Stimulated activated CD8-positive, alpha-beta memory T cell treated with anti-CD3 and anti-CD28 coated beads, Interleukin-15, amount 100 ng/mL, for 4 hours (primary cell): ENCODE results near the gene CHSY1.

Experiments
- DNase-seq, 2 donors: peaks; one replicate each; pipeline ENCODE4 v3.0.0-alpha.2; 2020; ENCODE audit warnings: low read depth in 2 of 2

The CHSY1 gene

DNA sequence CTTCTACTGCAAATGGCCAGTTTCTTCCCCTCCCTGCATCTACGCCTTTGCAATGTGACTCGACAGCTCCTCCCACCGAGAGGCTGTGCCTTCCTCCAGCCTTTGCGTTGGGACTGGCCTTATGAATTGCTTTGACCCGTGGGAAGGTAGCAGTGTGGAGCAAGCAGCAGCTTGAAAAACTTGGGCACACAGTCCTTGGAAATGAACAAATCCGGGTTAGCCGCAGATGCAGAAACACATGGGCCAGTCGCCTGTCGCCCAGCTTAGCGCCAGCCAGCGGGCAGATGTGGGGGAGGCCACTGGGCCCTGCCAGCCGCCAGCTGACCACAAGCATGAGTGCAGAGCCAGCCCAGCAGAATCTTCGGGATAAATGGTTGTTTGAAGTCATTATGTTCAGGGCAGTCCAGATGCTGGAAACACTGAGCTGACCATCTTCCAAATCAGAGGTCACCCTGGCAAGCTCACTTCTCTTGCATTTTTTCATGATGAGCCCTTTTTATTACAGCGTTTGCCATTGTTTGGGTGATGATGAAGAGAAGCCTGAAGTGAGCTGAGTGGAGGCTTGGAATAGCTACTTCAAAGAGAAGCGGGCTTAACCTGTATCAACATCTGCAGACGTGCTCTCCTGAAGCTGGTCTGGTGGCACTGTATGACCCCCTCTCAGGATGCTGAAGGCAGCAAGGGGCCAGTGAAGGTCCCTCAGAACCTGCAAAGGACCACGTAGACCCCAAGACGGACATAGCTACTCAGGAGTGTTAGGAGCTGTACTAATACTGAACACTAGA, 15.7 kb upstream of the CHSY1 start:
- DNase-seq = no peak

DNA sequence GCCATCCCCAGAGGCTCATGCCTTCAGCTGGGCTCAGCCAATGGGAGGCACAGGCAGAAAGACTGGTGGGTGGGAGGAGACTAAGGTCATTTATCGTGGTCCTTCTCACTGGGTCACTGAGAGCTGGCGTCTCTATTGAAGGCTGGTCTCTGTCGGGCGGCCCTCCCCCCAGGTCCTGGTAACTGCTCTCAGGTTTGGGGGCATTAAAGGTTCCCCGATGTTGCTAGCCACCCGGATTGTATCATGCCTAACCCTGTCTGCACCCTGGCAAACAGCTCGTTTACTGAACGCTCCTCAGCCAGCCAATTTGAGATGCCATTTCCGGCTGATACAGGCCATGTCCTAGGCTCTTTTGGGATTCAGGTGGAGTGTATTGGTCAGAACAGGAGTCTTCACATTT, 14.9 kb upstream of the CHSY1 start:
- no peak for DNase-seq

DNA sequence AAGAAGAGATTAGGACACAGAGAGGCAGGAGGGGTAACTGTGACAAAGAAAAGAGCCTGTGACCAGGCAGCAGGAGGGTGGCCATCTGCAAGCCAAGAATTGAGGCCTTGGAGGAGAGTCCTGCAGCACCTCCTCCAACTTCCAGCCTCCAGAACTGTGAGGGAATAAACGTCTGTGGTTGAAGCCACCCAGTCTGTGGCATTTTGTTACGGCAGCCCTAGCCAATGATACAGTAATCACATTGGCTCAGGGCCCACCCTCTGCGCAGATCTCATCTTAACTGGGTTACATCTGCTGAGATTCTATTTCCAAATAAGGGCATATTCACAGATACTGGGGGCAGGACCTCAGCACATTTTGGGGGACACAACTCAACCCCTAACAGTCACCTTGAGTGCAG, 14.2 kb upstream of the CHSY1 start:
- DNase-seq = no peak

DNA sequence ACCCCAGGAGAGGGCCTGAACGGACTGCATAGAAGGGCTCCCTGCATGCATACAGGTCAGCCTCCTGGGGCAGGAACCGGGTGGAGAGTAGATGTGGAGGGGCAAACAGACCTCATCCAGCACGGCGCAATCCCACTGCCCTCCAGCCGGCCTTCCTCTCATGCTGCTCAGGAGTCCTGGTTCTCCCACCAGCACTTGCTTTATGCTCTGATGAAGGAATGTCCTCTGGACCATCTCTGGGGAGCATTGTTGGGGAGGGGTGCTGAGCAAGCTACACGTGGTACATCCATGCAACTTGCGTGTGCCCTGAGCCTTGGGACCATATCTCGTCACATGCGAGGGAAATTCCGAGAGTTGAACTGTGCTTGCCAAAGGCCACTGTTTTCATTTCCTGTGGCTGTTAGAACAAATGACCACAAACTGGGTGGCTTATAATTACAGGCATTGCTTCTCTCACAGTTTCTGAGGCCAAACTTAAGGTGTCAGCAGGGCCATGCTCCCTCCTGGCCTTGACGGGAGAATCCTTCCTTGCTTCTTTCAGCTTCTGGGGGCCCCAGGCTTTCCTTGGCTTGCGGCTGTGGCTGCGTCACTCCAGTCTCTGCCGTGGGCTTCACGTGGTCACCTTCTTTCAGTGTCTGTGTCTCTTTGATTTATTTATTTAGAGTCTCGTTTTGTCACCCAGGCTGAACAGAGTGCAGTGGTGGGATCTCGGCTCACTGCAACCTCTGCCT, 13.2 kb upstream of the CHSY1 start:
- no peak for DNase-seq

DNA sequence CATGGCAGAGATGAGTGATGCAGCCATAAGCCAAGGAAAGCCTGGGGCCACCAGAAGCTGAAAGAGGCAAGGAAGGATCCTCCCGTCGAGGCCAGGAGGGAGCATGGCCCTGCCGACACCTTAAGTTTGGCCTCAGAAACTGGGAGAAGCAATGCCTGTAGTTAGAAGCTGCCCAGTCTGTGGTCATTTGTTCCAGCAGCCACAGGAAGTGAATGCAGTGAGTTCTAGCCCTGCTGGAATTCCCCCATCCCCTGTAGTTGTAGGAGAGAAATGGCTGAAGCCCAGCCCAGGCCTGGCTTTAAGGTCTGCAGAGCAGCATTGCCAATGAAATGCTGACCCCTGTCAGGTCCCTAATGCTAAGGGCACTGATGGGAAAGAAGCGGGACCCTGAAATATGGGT, 12.2 kb upstream of the CHSY1 start:
- no peak for DNase-seq

DNA sequence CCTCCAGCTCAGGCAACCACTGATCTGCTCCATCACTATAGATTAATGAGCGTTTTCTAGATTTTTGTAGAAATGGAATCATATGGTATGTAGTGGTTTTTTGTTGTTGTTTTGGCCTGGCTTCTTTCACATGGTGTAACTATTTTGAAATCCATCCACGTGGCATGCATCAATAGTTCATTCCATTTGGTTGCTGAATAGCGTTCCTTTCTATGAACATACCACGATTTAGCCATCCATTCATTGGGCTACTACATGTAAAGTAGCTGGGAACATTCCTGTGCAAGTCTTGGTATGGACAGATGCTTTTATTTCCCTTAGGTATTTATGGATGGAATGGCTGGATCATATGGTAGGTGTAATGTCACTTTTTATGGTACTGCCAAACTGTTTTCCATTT, 10.7 kb upstream of the CHSY1 start:
- DNase-seq = no peak

DNA sequence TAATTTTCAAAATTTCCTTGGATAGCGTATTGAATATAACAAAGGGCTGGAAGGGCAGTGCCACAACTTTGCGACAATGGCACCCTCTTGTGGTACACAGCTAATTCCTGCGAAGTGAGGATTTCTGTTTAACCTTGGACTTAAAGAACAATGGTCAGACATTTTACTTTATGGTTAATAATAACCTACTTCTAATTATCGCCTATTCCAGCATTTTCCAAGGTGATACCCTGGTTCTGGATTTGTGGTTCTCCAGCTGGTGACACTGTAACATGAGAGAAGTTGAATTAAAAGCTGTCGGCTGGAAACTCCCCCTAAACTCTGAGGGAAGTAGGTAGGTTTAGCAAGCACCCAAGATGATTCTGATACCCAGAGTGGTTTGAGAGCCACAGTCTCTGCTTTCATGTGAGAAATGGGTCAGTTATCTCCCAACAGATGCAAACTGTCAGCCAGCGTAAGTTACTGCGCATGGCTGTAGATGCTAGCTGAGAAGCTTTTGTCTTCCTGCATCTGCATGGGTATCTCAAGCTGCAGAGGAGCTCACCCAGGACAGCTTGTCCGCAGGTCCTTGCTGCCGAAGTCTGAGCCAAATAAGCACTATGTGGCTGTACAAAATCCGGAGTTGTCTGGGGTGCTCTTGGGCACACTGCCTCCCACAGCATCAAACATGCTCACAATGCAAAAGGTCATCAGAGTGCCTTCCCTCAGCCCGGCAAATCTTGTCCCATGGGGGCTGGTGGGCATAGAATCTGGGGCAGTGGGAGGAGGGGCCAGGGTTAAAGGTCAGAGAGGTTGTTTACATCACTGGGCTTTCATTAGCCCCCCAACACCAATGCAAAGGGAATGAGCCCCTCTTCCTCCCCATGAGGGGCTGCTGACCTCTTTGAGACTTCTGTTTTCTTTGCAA, 6.6 kb upstream of the CHSY1 start:
- DNase-seq = peak in 1 of 2 donors; percentile 18

DNA sequence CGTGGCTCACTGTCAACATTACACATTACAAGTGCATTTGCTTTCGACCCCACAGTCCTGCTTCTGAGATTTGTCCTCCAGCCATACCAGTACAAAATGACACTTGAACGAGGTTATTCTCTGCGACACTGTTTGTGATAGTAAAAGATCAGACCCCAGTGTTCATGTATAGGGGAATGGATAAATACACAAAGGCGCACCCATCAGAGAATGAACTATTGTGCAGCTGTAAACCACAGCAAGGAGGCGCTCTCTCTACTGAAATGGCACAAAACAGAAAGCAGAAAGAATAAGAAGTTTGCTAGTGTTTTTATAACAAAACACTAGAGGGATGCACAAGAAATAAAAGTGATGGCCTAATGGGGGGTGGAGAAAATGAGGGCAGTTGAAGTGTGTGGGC, 4.9 kb upstream of the CHSY1 start:
- DNase-seq = no peak

DNA sequence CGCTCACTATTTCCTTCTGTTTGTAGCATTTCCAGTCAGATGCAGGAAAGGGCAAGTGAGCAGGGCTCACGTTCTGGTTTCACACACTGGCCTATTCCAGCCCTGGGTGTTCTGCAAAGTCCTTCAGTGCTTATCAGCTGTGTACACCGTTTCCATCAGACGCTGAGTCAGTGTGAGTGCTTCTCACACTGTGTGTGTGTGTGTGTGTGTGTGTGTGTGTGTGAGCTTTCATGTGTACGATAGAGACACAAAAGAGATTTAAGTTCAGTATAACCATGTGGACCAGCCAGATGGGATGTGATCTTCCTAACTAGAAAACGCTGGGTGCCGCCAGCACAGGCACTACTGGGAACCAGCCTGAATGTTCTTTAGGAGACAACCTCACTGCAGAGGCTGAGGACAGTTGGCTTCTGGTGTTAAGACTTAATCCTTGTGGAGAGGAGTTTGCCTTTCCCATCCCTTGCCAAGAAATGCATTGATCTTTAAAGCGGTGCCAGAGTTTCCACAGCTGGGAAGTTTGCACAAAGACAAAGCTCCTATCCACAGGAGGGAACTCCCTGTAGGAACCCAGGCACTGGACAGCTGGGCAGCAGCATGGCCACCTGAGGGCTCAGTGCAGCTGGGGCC, 3.9 kb upstream of the CHSY1 start:
- DNase-seq = no peak

DNA sequence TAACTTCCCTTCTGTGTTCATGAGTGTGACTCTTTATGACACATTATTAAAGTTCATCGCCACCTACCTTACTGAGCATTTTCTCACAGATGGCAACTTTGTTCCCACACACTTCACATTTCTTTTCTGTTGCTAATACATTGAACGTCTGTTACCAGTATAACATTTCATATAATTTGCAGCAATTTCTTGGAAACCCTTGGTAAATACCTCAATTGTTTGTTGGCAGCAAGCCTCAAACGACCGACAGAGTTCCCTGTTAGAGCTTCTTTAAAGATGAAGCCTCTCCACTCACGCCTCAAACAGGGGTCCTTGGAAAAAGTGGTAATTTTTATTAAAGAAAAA, 3.2 kb upstream of the CHSY1 start:
- DNase-seq = no peak

DNA sequence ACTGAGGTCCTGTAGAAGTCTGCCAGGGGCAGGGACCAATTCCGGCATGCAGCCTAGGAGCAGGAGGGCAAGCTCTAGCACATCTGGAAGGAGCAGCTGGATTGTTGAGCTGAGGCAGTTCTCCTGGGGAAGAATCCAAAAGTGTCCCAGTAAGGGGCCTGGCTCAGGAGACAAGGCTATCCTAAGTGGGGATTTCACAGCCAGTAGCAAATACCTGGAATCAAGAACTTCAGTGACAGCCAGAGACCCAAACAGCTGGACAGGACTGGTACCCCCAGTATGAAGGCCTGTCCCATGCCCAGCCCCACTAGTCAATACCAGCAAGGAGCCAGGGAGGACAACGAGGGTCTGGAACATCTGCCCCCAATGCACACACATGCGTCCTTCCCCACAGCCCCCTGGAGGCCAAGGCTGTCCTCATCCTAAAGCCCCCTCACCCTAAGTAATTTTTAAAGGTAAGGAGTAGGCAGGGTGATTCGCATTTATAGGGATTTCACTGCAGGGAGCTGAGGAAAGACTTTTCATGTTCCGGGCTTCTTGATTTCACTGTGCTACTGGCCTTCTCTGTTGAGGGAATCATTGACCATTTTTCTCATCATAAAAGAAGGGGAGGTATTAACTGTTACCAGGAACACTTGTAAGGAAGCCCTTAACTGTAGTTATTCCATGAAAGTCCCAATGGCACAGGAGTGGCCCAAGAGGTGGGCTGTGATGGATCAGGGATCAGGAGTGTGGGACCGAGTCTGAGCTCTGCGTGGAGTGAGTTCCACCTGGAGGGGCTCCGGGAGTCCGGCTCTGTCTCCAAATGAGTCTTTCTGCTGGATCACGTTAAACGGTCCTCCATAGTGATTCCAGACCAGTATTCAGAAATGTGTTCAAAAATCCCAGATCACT, 2.6 kb upstream of the CHSY1 start:
- no peak for DNase-seq

DNA sequence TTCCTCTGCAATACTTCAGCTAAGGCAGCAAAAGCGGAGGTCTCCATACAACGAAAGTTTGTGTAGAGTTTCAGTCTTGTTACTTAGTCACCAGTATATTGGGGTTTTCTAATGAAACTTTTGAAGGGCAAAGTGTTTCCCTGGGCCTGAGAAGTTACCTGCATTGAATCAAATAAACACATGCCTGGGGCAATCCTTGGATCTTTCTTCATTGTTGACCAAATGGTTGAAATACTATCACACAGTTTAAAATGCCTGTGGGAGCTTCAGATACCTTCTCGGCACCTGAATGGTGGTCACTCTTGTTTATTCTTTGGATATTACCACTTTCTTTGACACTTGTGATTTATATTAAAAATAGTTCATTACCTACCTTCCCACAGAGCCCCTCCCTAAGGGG, 988 bp upstream of the CHSY1 start:
- no peak for DNase-seq

DNA sequence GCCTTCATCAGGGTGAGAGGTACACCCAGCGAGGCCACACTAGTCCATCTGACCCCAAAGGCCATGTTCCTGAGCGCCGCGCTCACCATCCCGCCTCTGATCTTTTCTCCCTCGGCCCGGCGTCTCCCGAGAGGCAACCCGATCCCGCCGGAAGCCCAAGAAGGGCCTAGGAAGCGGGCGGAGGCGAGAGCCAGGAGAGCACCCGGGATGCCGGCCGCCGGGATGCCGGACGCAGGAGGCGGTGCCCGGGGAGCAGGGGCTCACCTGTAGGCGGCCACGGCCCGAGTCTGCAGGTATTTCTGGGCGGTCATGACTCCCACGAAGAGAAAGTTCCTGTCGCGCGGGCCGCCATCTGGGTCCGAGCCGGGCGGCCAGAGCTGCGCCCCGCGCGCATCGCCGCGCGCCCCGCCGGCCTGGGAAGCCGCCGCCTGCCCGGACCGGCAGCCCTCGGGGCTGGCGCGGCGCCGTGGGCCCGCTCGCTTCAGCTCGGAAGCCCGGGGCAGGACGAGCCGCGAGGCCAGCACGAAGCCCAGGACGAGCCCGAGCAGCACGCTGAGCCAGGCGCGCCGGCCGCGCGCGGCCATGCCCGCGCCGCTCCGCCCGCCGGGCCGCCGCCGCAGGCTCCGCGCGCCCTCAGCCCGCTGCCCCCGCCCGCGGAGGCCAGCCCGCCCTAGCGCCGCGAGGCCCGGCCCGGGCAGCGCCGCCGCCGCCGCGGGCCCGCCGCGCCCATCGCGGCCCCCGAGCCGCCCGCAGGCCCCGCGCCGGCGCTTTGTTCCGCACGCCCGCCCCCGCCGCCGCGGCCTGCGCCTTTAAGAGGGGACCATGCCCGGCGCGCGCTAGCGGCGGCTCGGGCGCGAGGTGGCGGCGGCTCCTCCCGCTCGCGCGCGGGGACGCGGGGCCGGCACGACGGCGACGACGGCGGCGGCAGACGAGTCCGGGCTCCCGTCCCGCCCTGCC, 697 bp downstream of the CHSY1 start:
- peak in 1 of 2 donors; percentile 6 for DNase-seq

DNA sequence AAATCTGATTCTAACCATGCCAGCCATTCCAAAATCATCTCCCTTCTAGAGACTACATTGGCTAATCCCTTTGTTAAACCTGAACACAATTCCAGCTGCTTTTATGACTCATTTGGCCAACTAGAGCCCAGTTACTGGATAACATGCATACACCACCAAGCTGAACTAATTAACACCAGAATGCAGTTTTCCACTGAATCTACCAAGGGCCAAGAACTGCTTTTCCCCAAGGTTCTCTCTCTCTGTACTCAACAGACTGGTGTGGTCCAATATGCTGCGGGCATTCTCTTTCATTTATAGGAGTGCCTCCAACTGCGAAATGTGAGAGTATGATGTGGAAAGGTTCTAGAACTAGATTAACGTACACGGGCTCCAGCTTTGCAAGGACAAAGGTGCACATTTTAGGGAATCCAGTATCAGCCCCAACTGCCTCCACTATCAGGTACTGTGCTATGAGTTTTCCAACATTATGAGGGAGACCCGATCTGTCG, 1.5 kb downstream of the CHSY1 start:
- DNase-seq = no peak

DNA sequence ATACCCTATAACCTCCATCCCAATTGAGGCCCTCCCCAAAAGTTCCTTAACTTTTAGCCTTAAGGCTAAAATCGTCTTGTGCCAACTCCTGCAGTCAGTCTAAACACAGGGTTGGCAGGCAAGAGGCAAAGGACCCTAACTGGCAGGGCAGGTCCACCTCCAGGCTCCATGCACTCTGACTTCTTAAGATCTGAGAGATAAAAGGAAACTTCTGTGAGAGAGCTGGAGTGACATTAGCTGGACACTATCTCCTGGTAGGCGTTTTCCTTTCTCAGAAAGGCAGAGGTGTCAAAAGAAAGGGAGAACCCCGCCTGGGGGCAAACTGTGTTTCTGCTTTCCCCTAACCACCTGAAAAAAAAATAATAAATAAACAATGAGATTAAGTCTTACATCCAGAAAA, 3.6 kb downstream of the CHSY1 start:
- no peak for DNase-seq

DNA sequence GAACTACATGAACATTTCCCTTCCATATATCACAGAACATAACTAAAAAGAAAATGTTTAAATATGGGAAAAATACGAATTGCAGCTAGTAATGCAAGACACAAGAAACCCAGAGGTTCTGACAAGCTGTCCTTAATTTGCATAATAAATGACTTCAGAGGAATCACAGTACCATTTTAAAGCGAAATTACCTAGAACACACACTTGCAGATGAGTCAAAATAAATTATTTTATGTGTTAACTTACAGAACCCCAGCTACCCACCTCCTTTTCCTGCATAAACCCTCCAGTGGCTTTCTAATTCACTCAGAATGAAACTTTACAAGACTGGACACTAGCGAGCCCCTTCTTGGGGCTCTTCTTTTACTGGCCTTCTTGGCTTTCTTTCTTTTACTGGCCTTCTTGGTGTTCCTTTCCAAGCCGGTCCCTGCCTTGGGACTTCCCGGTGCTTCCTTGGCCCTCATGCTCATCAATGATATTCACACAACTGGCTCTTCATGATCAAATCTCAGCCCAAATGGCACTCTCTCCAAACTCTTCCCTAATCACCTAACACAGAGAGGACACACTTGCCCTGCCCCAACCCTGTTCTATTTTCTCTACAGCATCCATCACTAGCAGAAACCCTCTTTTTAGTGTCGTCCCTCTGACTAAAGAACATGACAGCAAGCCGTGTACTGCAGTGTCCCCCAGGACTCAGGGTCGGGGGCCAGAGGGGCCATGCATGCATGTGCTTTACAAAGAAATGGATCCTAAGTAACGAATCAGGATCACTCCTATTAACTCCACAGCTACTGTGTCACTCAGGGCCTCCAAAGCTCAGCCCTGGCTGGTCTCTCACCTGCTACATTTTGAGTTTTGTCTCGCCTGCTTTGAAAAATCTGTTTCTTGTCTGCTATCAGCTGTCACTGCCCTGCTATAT, 4.8 kb downstream of the CHSY1 start:
- no peak for DNase-seq

DNA sequence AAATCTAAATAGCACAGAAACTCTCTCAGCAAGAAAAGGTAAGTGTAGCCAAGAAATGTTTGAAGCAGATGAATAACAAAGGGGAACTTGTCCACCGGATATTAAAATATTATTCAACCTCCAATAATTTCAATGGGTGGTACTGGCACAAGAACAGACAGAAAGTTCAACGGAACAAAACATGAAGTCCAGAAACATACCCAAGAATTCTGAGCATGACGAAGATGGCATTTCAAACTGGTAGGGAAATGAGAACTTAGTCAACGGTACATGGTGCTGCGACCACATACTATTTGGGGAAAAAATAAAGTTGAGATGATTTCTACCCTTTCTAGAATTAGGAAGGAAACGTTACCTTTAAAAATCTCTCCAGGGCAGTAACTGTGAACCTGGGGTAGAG, 5.5 kb downstream of the CHSY1 start:
- DNase-seq = no peak

DNA sequence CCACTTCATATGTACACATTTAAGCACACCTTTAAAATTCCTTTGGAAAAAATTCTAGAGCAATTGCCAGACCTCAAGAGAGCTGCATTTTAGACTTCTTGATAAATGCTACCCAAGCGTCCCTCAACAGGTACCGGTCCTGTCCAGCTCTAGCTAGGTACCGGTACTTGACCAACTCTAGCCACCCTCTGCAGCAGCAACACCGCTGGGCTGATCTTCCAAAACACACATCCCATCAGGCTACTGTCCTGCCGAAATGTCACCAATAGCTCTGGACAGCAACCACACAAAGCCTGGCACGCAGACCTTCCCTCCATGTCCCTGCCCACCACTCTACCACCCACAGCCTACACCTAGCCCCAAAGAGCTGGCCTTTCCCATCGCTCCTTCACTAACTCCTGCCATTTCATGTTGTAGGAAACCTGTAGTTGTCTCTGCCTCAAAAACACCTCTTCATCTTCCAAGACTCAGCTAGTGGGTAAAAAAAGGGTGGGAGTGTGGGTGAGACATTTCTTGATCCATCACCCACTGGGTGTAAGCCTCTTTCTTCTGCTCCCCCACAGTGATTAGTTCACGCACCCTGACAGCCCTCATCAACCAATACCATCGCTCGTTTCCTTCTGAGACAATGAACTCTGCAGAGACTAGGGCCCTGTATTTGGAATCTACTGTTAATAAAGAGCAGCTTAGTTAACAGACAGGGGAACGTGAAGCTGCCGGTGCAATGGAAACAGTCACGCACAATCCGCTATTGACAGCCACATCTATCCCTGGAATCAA, 6.8 kb downstream of the CHSY1 start:
- no peak for DNase-seq
